ENCODE measurements around the gene PLXNA2. TPM values are rescaled to one million over a fixed set of nuclear protein-coding genes. Genes with fewer than 3 reads are reported as not detected.

PLXNA2 gene
- total and polyA plus RNA-seq, 2 of the 8 experiments (the other 6 are each of a cell fraction or from before 2014, with no cell fraction given) = 0.33 to 1.5 TPM

DNA sequence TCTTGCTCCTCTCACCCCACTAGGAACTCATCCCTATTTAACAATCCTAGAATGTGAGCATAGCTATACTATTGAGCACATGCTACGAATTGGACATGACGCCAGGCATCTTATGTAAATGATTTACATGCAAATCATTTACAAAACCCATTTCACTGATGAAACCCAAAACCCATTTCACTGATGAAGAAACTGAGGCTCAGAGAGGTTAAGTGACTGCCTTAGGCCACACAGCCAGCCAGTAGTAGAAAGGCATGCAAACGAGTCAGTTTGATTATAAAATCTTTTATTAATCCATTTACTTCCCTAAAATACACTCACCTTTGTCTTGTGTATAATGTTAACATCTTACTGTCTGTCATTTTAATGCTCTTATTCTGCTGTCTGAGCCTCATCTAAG is 87.9 kb downstream of the PLXNA2 start:
- Histone ChIP-seq H3K56ac (replicated peaks; ENCODE audit: insufficient read length, low read depth, low read length) (no peak overlapping the region), H3K4me3 (ENCODE audit: extremely low read depth in 1 of 4, insufficient read depth in 2 of 4, low read depth in 3 of 4, low read length in 4 of 4) (no peak overlapping the region), H3K27ac (ENCODE audit: low read depth, low read length) (no peak overlapping the region), H3K4me2 (ENCODE audit: insufficient read depth in 1 of 2, low read depth in 2 of 2, low read length in 2 of 2) (no peak overlapping the region), H3K9me3 (ENCODE audit: insufficient read depth in 2 of 2, low read depth in 1 of 2, low read length in 1 of 2) (no peaks in the 10 kb centered on the region), H3K4ac (replicated peaks; ENCODE audit: insufficient read length, low read depth, low read length) (no peak overlapping the region), H2BK15ac (ENCODE audit: low read length) (no peak overlapping the region), H3K18ac (ENCODE audit: extremely low read depth, low read length) (no peak overlapping the region), H2AK5ac (ENCODE audit: low read depth, low read length) (no peak overlapping the region), H3K79me2 (ENCODE audit: control insufficient read depth in 1 of 2, insufficient read depth in 2 of 2, low read length in 2 of 2) (no peaks in the 10 kb centered on the region), H3K23ac (ENCODE audit: insufficient read length) (no peak overlapping the region), H4K91ac (replicated peaks; ENCODE audit: insufficient read length, low read length) (no peak overlapping the region), H3K79me1 (ENCODE audit: low read depth, low read length) (no peaks in the 10 kb centered on the region), H2BK20ac (ENCODE audit: low read length) (no peak overlapping the region), H4K20me1 (replicated peaks in 1 of 2; ENCODE audit: control insufficient read depth in 1 of 2, insufficient read depth in 2 of 2, low read length in 2 of 2) (no peaks in the 10 kb centered on the region), H4K5ac (ENCODE audit: insufficient read length, low read depth, low read length) (no peak overlapping the region), H3K9ac (replicated peaks in 1 of 4; ENCODE audit: extremely low read depth in 1 of 4, low read depth in 3 of 4, low read length in 3 of 4) (no peak overlapping the region), H3K14ac (ENCODE audit: insufficient read length) (no peak overlapping the region), H3K4me1 (replicated peaks in 1 of 4; ENCODE audit: control insufficient read depth in 3 of 4, insufficient read depth in 4 of 4, low read length in 3 of 4) (peaks cover 3 to 17% (median 12%) of the 10 kb centered on the region in 4 experiments), H3K23me2 (ENCODE audit: low read depth, low read length) (no peaks in the 10 kb centered on the region; the same call in 1 of the 2 replicates), H2BK120ac (replicated peaks; ENCODE audit: low read depth, low read length) (no peak overlapping the region), H2AFZ (ENCODE audit: low read length) (no peak overlapping the region), H2BK5ac (ENCODE audit: low read depth, low read length) (no peak overlapping the region), H3K36me3 (ENCODE audit: control insufficient read depth in 2 of 4, insufficient read depth in 4 of 4, low read length in 3 of 4) (no peaks in the 10 kb centered on the region), H4K8ac (ENCODE audit: extremely low read depth, insufficient read depth, low read length) (no peak overlapping the region), H3K27me3 (replicated peaks in 1 of 4; ENCODE audit: control insufficient read depth in 3 of 4, extremely low read depth in 1 of 4, insufficient read depth in 3 of 4, low read length in 3 of 4) (0 out of 7 replicates have a peak, but pooled peaks cover 0 to 4% (median 0%) of the 10 kb centered on the region in 4 experiments), H2BK12ac (ENCODE audit: low read depth, low read length) (no peak overlapping the region)
- 94% methylated on average over 3 of the region's 3 CpGs; no CpG with 5 or more reads in 1 of the 2 experiments for WGBS, 2 experiments (ENCODE audit: extremely low coverage in 1 of 2, insufficient coverage in 1 of 2, insufficient read length in 1 of 2, insufficient replicate concordance in 2 of 2, low coverage in 1 of 2, low lambda C conversion rate in 2 of 2, missing lambda C conversion rate in 1 of 2)
- FAIRE-seq (no peak), DNase-seq (ENCODE audit: low read depth in 1 of 2, low spot score in 2 of 2) (no peak)
- no peak for TF ChIP-seq CHD2 (IDR thresholded peaks at IDR 0.05; ENCODE audit: low read length)
- TF ChIP-seq, protein P1, sequence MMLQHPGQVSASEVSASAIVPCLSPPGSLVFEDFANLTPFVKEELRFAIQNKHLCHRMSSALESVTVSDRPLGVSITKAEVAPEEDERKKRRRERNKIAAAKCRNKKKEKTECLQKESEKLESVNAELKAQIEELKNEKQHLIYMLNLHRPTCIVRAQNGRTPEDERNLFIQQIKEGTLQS (IDR thresholded peaks at IDR 0.05; ENCODE audit: insufficient read depth, low read depth, low read length) = no peak
- POLR2A ChIA-PET (ENCODE audit: partially characterized antibody) = no interaction called here
- CTCF ChIA-PET (ENCODE audit: partially characterized antibody) = interaction anchor here (1.2 to 4.2 kb wide), 3 partner anchors 25 to 31 kb away, joined by 4 to 24 read pairs (median 4); no protein-coding TSS in a partner anchor
